ENCODE measurements around the gene TMEM184B.

GRCh38 chr22:38191055-38191454, 81.8 kb downstream of the TMEM184B start:
- TF ChIP-seq CTCF (IDR thresholded peaks at IDR 0.05), result no peak
- no peak for TF ChIP-seq POLR2A (IDR thresholded peaks at IDR 0.05)
